ENCODE measurements around the gene IMPG2. TPM values are rescaled to one million over a fixed set of nuclear protein-coding genes. Genes with fewer than 3 reads are reported as not detected.

IMPG2 gene
- total RNA-seq, 1 donor from 2014 or later: 2.4 TPM

GRCh38 chr3:101195951-101196713, 124.2 kb downstream of the IMPG2 start:
- no peak for DNase-seq
- no peak overlapping the region for H3K4me3 Mint-ChIP-seq (ENCODE audit: unreplicated experiment)
- TF ChIP-seq CTCF (IDR thresholded peaks at IDR 0.05; ENCODE audit: partially characterized antibody, unreplicated experiment): no peak
- no peak overlapping the region for H3K27ac Mint-ChIP-seq (ENCODE audit: unreplicated experiment)
- no peaks in the 10 kb centered on the region for H3K9me3 Mint-ChIP-seq (ENCODE audit: unreplicated experiment)
- no peaks in the 10 kb centered on the region for H3K36me3 Mint-ChIP-seq (ENCODE audit: unreplicated experiment)
- no peaks in the 10 kb centered on the region for H3K27me3 Mint-ChIP-seq (ENCODE audit: unreplicated experiment)
- no peaks in the 10 kb centered on the region for H3K4me1 Mint-ChIP-seq (ENCODE audit: low read depth, unreplicated experiment)

GRCh38 chr3:101194392-101194791, 126.0 kb downstream of the IMPG2 start:
- no peak for TF ChIP-seq CTCF (IDR thresholded peaks at IDR 0.05; ENCODE audit: partially characterized antibody, unreplicated experiment)
- H3K27me3 Mint-ChIP-seq (ENCODE audit: unreplicated experiment): no peaks in the 10 kb centered on the region
- no peak overlapping the region for H3K27ac Mint-ChIP-seq (ENCODE audit: unreplicated experiment)
- no peaks in the 10 kb centered on the region for H3K9me3 Mint-ChIP-seq (ENCODE audit: unreplicated experiment)
- H3K4me3 Mint-ChIP-seq (ENCODE audit: unreplicated experiment): no peak overlapping the region
- no peaks in the 10 kb centered on the region for H3K36me3 Mint-ChIP-seq (ENCODE audit: unreplicated experiment)
- no peak for DNase-seq
- H3K4me1 Mint-ChIP-seq (ENCODE audit: low read depth, unreplicated experiment): no peaks in the 10 kb centered on the region

- H3K4me3 Mint-ChIP-seq (ENCODE audit: unreplicated experiment): no peak overlapping the region
- no peaks in the 10 kb centered on the region for H3K36me3 Mint-ChIP-seq (ENCODE audit: unreplicated experiment)
- DNase-seq: no peak
- H3K9me3 Mint-ChIP-seq (ENCODE audit: unreplicated experiment): no peaks in the 10 kb centered on the region
- no peaks in the 10 kb centered on the region for H3K27me3 Mint-ChIP-seq (ENCODE audit: unreplicated experiment)
- H3K4me1 Mint-ChIP-seq (ENCODE audit: low read depth, unreplicated experiment): no peaks in the 10 kb centered on the region
- no peak for TF ChIP-seq CTCF (IDR thresholded peaks at IDR 0.05; ENCODE audit: partially characterized antibody, unreplicated experiment)
- no peak overlapping the region for H3K27ac Mint-ChIP-seq (ENCODE audit: unreplicated experiment)
These were observed 126.4 kb downstream of the IMPG2 start for GRCh38 chr3:101193957-101194356.

GRCh38 chr3:101189796-101190195, 130.6 kb downstream of the IMPG2 start:
- Mint-ChIP-seq H3K27ac (ENCODE audit: unreplicated experiment) (no peak overlapping the region), H3K36me3 (ENCODE audit: unreplicated experiment) (no peaks in the 10 kb centered on the region), H3K4me1 (ENCODE audit: low read depth, unreplicated experiment) (no peaks in the 10 kb centered on the region), H3K4me3 (ENCODE audit: unreplicated experiment) (no peak overlapping the region), H3K9me3 (ENCODE audit: unreplicated experiment) (no peaks in the 10 kb centered on the region), H3K27me3 (ENCODE audit: unreplicated experiment) (no peaks in the 10 kb centered on the region)
- no peak for DNase-seq
- TF ChIP-seq CTCF (IDR thresholded peaks at IDR 0.05; ENCODE audit: partially characterized antibody, unreplicated experiment): no peak

GRCh38 chr3:101189176-101189575, 131.2 kb downstream of the IMPG2 start:
- TF ChIP-seq CTCF (IDR thresholded peaks at IDR 0.05; ENCODE audit: partially characterized antibody, unreplicated experiment): no peak
- Mint-ChIP-seq H3K4me1 (ENCODE audit: low read depth, unreplicated experiment) (no peaks in the 10 kb centered on the region), H3K36me3 (ENCODE audit: unreplicated experiment) (no peaks in the 10 kb centered on the region), H3K9me3 (ENCODE audit: unreplicated experiment) (no peaks in the 10 kb centered on the region), H3K4me3 (ENCODE audit: unreplicated experiment) (no peak overlapping the region), H3K27ac (ENCODE audit: unreplicated experiment) (no peak overlapping the region), H3K27me3 (ENCODE audit: unreplicated experiment) (no peaks in the 10 kb centered on the region)
- no peak for DNase-seq
